A549 (cell line): ENCODE data around the gene C2orf78.

Source experiments
- CBX8 ChIP-seq: fragments of 200-600 bp; sonication (generic); IDR thresholded peaks from 2 replicates; pipeline ENCODE4 v1.6.1; 2016
- CEBPB ChIP-seq, 2 experiments: fragments of >200 bp in 1 of 2; sonication (Bioruptor Twin) in 1 of 2; formaldehyde crosslinking in 1 of 2; IDR thresholded peaks; 2 replicates each; pipeline ENCODE4 v1.6.1; 2012 to 2016
- CTCF ChIP-seq: fragments of >200 bp; sonication (Bioruptor Twin); formaldehyde crosslinking; IDR thresholded peaks from 3 replicates; pipeline ENCODE4 v1.5.1; 2016
- HDAC2 ChIP-seq: fragments of 200-600 bp; sonication (generic); IDR thresholded peaks from 2 replicates; pipeline ENCODE4 v1.6.1; 2016
- JUNB ChIP-seq: fragments of >200 bp; sonication (Bioruptor Twin); formaldehyde crosslinking; IDR thresholded peaks from 2 replicates; pipeline ENCODE4 v1.6.1; 2016
- KDM1A ChIP-seq: fragments of 200-600 bp; sonication (generic); IDR thresholded peaks from 2 replicates; pipeline ENCODE4 v1.6.1; 2016; ENCODE audit warnings: low read depth, mild to moderate bottlenecking
- NFE2L2 ChIP-seq: fragments of 150-350 bp; conservative IDR thresholded peaks from 2 replicates; pipeline ENCODE4 v1.6.1; 2014; ENCODE audit warnings: low read length
- POLR2A ChIP-seq: IDR thresholded peaks from 2 replicates; pipeline ENCODE4 v1.6.1; 2012; ENCODE audit warnings: mild to moderate bottlenecking, low read length

DNA sequence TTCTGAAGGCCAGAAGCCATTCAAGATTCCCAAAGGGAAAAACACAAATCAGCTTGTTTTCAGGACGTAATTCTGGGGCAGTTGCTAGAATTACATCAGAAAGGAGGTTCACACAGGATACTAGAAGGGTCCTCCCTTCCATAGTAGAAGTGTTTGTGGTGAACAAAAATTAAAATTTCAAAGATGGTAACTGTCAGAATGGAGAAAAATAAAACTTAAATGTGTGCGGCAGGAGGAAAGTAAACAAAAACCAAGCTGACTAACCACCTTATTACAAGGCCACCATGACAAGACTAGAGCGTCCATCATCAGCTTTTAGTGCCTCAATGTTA, 37.1 kb upstream of the C2orf78 start:
- no peak for TF ChIP-seq CEBPB (IDR thresholded peaks at IDR 0.05)
- TF ChIP-seq NFE2L2, result no peak
- no peak for TF ChIP-seq CTCF
- no peak for TF ChIP-seq POLR2A
- no peak for TF ChIP-seq KDM1A
- no peak for TF ChIP-seq CBX8
- no peak for TF ChIP-seq JUNB
- no peak for TF ChIP-seq HDAC2
